HepG2 (cell line): ENCODE data around the gene KDM8. TPM values are rescaled to one million over a fixed set of nuclear protein-coding genes. Genes with fewer than 3 reads are reported as not detected.

Experiments
- BRD4 ChIP-seq: sonication (generic); formaldehyde crosslinking; IDR thresholded peaks from 2 replicates; pipeline ENCODE4 v1.4.0; 2020; ENCODE audit warnings: missing genetic modification reagents
- EED ChIP-seq: sonication (generic); formaldehyde crosslinking; IDR thresholded peaks from 2 replicates; pipeline ENCODE4 v1.5.0; 2020; ENCODE audit warnings: mild to moderate bottlenecking, missing genetic modification reagents
- ONECUT2 ChIP-seq: sonication (generic); formaldehyde crosslinking; IDR thresholded peaks from 2 replicates; pipeline ENCODE4 v1.4.0; 2020; ENCODE audit warnings: missing genetic modification reagents
- PTBP1 ChIP-seq: fragments of 200-400 bp; formaldehyde crosslinking; IDR thresholded peaks from 2 replicates; pipeline ENCODE4 v1.6.1; 2018; ENCODE audit warnings: low read length, low read depth; ENCODE audit not compliant: poor library complexity, severe bottlenecking
- SSRP1 ChIP-seq: IDR thresholded peaks from 2 replicates; pipeline ENCODE4 v1.6.1; 2016; ENCODE audit warnings: control low read depth
- SUZ12 ChIP-seq: fragments of 150-350 bp; IDR thresholded peaks from 2 replicates; pipeline ENCODE4 v1.6.1; 2014; ENCODE audit warnings: low read depth, low read length
- TSC22D2 ChIP-seq: sonication (generic); formaldehyde crosslinking; IDR thresholded peaks from 2 replicates; pipeline ENCODE4 v1.5.1; 2020; ENCODE audit warnings: missing genetic modification reagents, mild to moderate bottlenecking, borderline replicate concordance
- ZC3H13 ChIP-seq: sonication (generic); formaldehyde crosslinking; IDR thresholded peaks from 2 replicates; pipeline ENCODE4 v1.8.1; 2023; ENCODE audit warnings: mild to moderate bottlenecking, missing genetic modification reagents, moderate library complexity
- ZEB1 ChIP-seq: IDR thresholded peaks from 2 replicates; pipeline ENCODE4 v1.6.1; 2012; ENCODE audit warnings: mild to moderate bottlenecking, low read depth, inconsistent platforms; ENCODE audit not compliant: insufficient replicate concordance
- ZFX ChIP-seq: sonication (generic); formaldehyde crosslinking; IDR thresholded peaks from 2 replicates; pipeline ENCODE4 v1.4.0; 2020; ENCODE audit warnings: mild to moderate bottlenecking, low read depth, missing genetic modification reagents, moderate library complexity
- ZKSCAN5 ChIP-seq: sonication (generic); formaldehyde crosslinking; IDR thresholded peaks from 2 replicates; pipeline ENCODE4 v1.5.1; 2020; ENCODE audit warnings: mild to moderate bottlenecking, missing genetic modification reagents
- ZMAT3 ChIP-seq: sonication (generic); formaldehyde crosslinking; conservative IDR thresholded peaks from 2 replicates; pipeline ENCODE4 v1.7.0; 2021; ENCODE audit warnings: missing genetic modification reagents
- ZNF343 ChIP-seq: sonication (generic); formaldehyde crosslinking; IDR thresholded peaks from 2 replicates; pipeline ENCODE4 v1.4.0; 2020; ENCODE audit warnings: mild to moderate bottlenecking, missing genetic modification reagents
- ZNF432 ChIP-seq: sonication (generic); formaldehyde crosslinking; IDR thresholded peaks from 2 replicates; pipeline ENCODE4 v1.5.0; 2020; ENCODE audit warnings: missing genetic modification reagents, mild to moderate bottlenecking, borderline replicate concordance
- ZNF75D ChIP-seq: sonication (generic); formaldehyde crosslinking; IDR thresholded peaks from 2 replicates; pipeline ENCODE4 v1.8.1; 2023; ENCODE audit warnings: missing genetic modification reagents, mild to moderate bottlenecking, borderline replicate concordance
- ZNF891 ChIP-seq: sonication (generic); formaldehyde crosslinking; IDR thresholded peaks from 2 replicates; pipeline ENCODE4 v1.5.0; 2020; ENCODE audit warnings: mild to moderate bottlenecking, missing genetic modification reagents
- polyA plus RNA-seq, 8 experiments: library from polyadenylated mRNA; depleted of rRNA in 3 of 8; stranded (reverse) in 7 of 8; unstranded in 1 of 8; fragments of >200 nt; fragmentation: Illumina TruSeq in 4 of 8; extraction: Trizol in 4 of 8; gene quantifications; 2 replicates each; pipeline versions ENCODE4 v1.2.1 to v1.2.3, GENCODE V29; 2011 to 2016; ENCODE audit warnings: low read depth in 4 of 8, missing spikeins in 1 of 8, mixed read lengths in 1 of 8; ENCODE audit not compliant: insufficient read depth in 1 of 8
- total RNA-seq, 5 experiments: library from RNA; depleted of rRNA; stranded (reverse); fragments of >200 nt; fragmentation: Illumina TruSeq; extraction: Trizol; gene quantifications; 2 replicates each; pipeline ENCODE4 v1.2.3, GENCODE V29; 2016; ENCODE audit warnings: low read depth in 1 of 5
- TF ChIP-seq, protein P1 (sequence below): sonication (generic); formaldehyde crosslinking; IDR thresholded peaks from 2 replicates; pipeline ENCODE4 v1.4.0; 2020; ENCODE audit warnings: missing genetic modification reagents
- TF ChIP-seq, protein P2 (sequence below): sonication (generic); formaldehyde crosslinking; IDR thresholded peaks from 2 replicates; pipeline ENCODE4 v1.4.0; 2020; ENCODE audit warnings: missing genetic modification reagents
- TF ChIP-seq, protein P3 (sequence below): sonication (generic); formaldehyde crosslinking; IDR thresholded peaks from 2 replicates; pipeline ENCODE4 v1.4.0; 2020; ENCODE audit warnings: mild to moderate bottlenecking, missing genetic modification reagents
- TF ChIP-seq, protein P4 (sequence below): sonication (generic); formaldehyde crosslinking; conservative IDR thresholded peaks from 2 replicates; pipeline ENCODE4 v1.4.0; 2020; ENCODE audit warnings: missing genetic modification reagents

The KDM8 gene
- total and polyA plus RNA-seq, 2 of the 13 experiments (the other 11 are each of a cell fraction or from before 2014, with no cell fraction given): 3.3 to 8.6 TPM

DNA sequence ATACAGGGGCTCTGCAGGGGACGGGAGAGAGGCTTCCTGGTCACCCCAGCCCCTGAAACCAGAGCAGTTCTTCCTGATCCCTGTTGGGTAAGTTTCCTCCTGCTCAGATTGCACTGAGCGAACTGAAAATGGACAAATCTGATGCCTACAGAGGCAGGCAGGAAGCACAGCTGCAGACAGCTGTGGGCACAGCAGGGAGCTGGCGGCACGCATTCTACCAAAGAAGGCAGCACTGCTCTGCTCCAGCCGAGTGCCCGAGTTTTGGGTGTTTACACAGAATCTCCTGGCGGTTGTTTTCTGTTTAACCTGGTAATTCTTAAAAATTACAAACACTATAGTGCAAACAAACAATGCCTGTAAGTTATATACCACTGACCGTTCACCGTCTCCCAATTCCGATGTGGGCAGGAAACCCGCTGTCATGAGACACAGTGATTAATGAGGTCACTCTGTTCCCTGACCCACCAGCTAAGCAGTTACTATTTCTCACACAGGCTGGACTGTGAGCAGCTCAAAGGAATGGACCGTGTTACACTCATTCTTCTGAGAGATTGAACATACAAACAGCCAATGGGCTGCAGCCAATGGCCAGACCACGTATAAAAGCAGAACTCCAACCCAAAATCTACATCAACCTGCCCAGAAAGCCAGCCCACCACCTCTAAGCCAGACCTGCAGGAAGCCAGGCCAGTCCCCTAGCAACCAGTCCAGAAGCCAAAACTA is 39.7 kb downstream of the KDM8 start (continued):
- TF ChIP-seq, protein P1, sequence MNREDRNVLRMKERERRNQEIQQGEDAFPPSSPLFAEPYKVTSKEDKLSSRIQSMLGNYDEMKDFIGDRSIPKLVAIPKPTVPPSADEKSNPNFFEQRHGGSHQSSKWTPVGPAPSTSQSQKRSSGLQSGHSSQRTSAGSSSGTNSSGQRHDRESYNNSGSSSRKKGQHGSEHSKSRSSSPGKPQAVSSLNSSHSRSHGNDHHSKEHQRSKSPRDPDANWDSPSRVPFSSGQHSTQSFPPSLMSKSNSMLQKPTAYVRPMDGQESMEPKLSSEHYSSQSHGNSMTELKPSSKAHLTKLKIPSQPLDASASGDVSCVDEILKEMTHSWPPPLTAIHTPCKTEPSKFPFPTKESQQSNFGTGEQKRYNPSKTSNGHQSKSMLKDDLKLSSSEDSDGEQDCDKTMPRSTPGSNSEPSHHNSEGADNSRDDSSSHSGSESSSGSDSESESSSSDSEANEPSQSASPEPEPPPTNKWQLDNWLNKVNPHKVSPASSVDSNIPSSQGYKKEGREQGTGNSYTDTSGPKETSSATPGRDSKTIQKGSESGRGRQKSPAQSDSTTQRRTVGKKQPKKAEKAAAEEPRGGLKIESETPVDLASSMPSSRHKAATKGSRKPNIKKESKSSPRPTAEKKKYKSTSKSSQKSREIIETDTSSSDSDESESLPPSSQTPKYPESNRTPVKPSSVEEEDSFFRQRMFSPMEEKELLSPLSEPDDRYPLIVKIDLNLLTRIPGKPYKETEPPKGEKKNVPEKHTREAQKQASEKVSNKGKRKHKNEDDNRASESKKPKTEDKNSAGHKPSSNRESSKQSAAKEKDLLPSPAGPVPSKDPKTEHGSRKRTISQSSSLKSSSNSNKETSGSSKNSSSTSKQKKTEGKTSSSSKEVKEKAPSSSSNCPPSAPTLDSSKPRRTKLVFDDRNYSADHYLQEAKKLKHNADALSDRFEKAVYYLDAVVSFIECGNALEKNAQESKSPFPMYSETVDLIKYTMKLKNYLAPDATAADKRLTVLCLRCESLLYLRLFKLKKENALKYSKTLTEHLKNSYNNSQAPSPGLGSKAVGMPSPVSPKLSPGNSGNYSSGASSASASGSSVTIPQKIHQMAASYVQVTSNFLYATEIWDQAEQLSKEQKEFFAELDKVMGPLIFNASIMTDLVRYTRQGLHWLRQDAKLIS (CRISPR knock-in tag): no peak
- TF ChIP-seq SUZ12: no peak
- no peak for TF ChIP-seq ZEB1
- no peak for TF ChIP-seq ONECUT2 (CRISPR knock-in tag)
- no peak for TF ChIP-seq PTBP1
- no peak for TF ChIP-seq EED (CRISPR knock-in tag)
- no peak for TF ChIP-seq TSC22D2
- no peak for TF ChIP-seq ZC3H13 (CRISPR knock-in tag)
- TF ChIP-seq ZFX (CRISPR knock-in tag): no peak
- peak; percentile 40; the same call in 1 of the 2 replicates for TF ChIP-seq SSRP1 (CRISPR knock-in tag)
- TF ChIP-seq ZNF343 (CRISPR knock-in tag): no peak
- TF ChIP-seq, protein P2, sequence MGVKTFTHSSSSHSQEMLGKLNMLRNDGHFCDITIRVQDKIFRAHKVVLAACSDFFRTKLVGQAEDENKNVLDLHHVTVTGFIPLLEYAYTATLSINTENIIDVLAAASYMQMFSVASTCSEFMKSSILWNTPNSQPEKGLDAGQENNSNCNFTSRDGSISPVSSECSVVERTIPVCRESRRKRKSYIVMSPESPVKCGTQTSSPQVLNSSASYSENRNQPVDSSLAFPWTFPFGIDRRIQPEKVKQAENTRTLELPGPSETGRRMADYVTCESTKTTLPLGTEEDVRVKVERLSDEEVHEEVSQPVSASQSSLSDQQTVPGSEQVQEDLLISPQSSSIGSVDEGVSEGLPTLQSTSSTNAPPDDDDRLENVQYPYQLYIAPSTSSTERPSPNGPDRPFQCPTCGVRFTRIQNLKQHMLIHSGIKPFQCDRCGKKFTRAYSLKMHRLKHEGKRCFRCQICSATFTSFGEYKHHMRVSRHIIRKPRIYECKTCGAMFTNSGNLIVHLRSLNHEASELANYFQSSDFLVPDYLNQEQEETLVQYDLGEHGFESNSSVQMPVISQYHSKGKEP: no peak
- TF ChIP-seq ZKSCAN5: no peak
- TF ChIP-seq ZNF75D (CRISPR knock-in tag): no peak
- no peak for TF ChIP-seq ZMAT3 (CRISPR knock-in tag)
- TF ChIP-seq, protein P3, sequence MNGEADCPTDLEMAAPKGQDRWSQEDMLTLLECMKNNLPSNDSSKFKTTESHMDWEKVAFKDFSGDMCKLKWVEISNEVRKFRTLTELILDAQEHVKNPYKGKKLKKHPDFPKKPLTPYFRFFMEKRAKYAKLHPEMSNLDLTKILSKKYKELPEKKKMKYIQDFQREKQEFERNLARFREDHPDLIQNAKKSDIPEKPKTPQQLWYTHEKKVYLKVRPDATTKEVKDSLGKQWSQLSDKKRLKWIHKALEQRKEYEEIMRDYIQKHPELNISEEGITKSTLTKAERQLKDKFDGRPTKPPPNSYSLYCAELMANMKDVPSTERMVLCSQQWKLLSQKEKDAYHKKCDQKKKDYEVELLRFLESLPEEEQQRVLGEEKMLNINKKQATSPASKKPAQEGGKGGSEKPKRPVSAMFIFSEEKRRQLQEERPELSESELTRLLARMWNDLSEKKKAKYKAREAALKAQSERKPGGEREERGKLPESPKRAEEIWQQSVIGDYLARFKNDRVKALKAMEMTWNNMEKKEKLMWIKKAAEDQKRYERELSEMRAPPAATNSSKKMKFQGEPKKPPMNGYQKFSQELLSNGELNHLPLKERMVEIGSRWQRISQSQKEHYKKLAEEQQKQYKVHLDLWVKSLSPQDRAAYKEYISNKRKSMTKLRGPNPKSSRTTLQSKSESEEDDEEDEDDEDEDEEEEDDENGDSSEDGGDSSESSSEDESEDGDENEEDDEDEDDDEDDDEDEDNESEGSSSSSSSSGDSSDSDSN: no peak
- TF ChIP-seq BRD4 (CRISPR knock-in tag): no peak
- 0 out of 2 replicates have a peak, but pooled peaks have one; percentile 40 for TF ChIP-seq ZNF891 (CRISPR knock-in tag)
- no peak for TF ChIP-seq ZNF432
- TF ChIP-seq, protein P4, sequence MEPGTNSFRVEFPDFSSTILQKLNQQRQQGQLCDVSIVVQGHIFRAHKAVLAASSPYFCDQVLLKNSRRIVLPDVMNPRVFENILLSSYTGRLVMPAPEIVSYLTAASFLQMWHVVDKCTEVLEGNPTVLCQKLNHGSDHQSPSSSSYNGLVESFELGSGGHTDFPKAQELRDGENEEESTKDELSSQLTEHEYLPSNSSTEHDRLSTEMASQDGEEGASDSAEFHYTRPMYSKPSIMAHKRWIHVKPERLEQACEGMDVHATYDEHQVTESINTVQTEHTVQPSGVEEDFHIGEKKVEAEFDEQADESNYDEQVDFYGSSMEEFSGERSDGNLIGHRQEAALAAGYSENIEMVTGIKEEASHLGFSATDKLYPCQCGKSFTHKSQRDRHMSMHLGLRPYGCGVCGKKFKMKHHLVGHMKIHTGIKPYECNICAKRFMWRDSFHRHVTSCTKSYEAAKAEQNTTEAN (CRISPR knock-in tag): no peak
